ENCODE data around the gene PCSK4.
"Not testable (repeated sequence)": the region's sequence is repeated elsewhere in the genome, so short reads cannot be mapped to it uniquely, and the experiment has no call there.

PCSK4 gene

GRCh38 chr19:1503925-1504773, 14.0 kb upstream of the PCSK4 start:
- Histone ChIP-seq H3K9ac (ENCODE audit: low read length in 2 of 2) (no peak overlapping the region), H3K4me3 (ENCODE audit: low read length in 2 of 2) (no peak overlapping the region), H3K27me3 (ENCODE audit: control insufficient read depth in 1 of 2, insufficient read depth in 2 of 2, low read length in 2 of 2) (peaks cover 27 to 28% of the 10 kb centered on the region in 2 donors), H3K9me3 (ENCODE audit: control insufficient read depth in 2 of 2, low read length in 2 of 2) (peaks cover 0 to 5% of the 10 kb centered on the region in 2 donors), H3K27ac (ENCODE audit: low read length) (no peak overlapping the region), H3K36me3 (ENCODE audit: control insufficient read depth in 2 of 2, insufficient read depth in 2 of 2, low read length in 2 of 2) (no peaks in the 10 kb centered on the region), H3K4me1 (ENCODE audit: control insufficient read depth, insufficient read depth, low read length) (peaks cover 21% of the 10 kb centered on the region)

- H3K27ac ChIP-seq (ENCODE audit: low read length), result no peak overlapping the region
- peaks cover 21% of the 10 kb centered on the region for H3K4me1 ChIP-seq (ENCODE audit: control insufficient read depth, insufficient read depth, low read length)
- H3K36me3 ChIP-seq (ENCODE audit: control insufficient read depth in 2 of 2, insufficient read depth in 2 of 2, low read length in 2 of 2), result no peaks in the 10 kb centered on the region
- H3K27me3 ChIP-seq (ENCODE audit: control insufficient read depth in 1 of 2, insufficient read depth in 2 of 2, low read length in 2 of 2), result peaks cover 27 to 28% of the 10 kb centered on the region in 2 donors
- no peak overlapping the region for H3K9ac ChIP-seq (ENCODE audit: low read length in 2 of 2)
- no peaks in the 10 kb centered on the region for H3K9me3 ChIP-seq (ENCODE audit: control insufficient read depth in 2 of 2, low read length in 2 of 2)
- no peak overlapping the region for H3K4me3 ChIP-seq (ENCODE audit: low read length in 2 of 2)
Observed at GRCh38 chr19:1503089-1503924, 13.2 kb upstream of the PCSK4 start.

GRCh38 chr19:1502433-1503088, 12.4 kb upstream of the PCSK4 start:
- Histone ChIP-seq H3K9ac (ENCODE audit: low read length in 2 of 2) (no peak overlapping the region), H3K27me3 (ENCODE audit: control insufficient read depth in 1 of 2, insufficient read depth in 2 of 2, low read length in 2 of 2) (peaks cover 29 to 31% of the 10 kb centered on the region in 2 donors), H3K4me3 (ENCODE audit: low read length in 2 of 2) (no peak overlapping the region), H3K27ac (ENCODE audit: low read length) (no peak overlapping the region), H3K9me3 (ENCODE audit: control insufficient read depth in 2 of 2, low read length in 2 of 2) (no peaks in the 10 kb centered on the region), H3K36me3 (ENCODE audit: control insufficient read depth in 2 of 2, insufficient read depth in 2 of 2, low read length in 2 of 2) (no peaks in the 10 kb centered on the region), H3K4me1 (ENCODE audit: control insufficient read depth, insufficient read depth, low read length) (peaks cover 16% of the 10 kb centered on the region)

GRCh38 chr19:1501200-1501595, 11.0 kb upstream of the PCSK4 start:
- Histone ChIP-seq H3K27me3 (ENCODE audit: control insufficient read depth in 1 of 2, insufficient read depth in 2 of 2, low read length in 2 of 2) (peaks cover 27 to 31% of the 10 kb centered on the region in 2 donors), H3K27ac (ENCODE audit: low read length) (no peak overlapping the region)

GRCh38 chr19:1499231-1499630, 9.1 kb upstream of the PCSK4 start:
- peaks cover 11% of the 10 kb centered on the region for H3K4me1 ChIP-seq (ENCODE audit: control insufficient read depth, insufficient read depth, low read length)
- not testable (repeated sequence) for H3K27ac ChIP-seq (ENCODE audit: low read length); H3K9me3 ChIP-seq (ENCODE audit: control insufficient read depth in 2 of 2, low read length in 2 of 2); H3K4me3 ChIP-seq (ENCODE audit: low read length in 2 of 2); H3K9ac ChIP-seq (ENCODE audit: low read length in 2 of 2); H3K36me3 ChIP-seq (ENCODE audit: control insufficient read depth in 2 of 2, insufficient read depth in 2 of 2, low read length in 2 of 2)
- H3K27me3 ChIP-seq (ENCODE audit: control insufficient read depth in 1 of 2, insufficient read depth in 2 of 2, low read length in 2 of 2), result peaks cover 23 to 26% of the 10 kb centered on the region in 2 donors

More at GRCh38 chr19:1501200-1501595, 11.0 kb upstream of the PCSK4 start:
- Histone ChIP-seq H3K4me3 (ENCODE audit: low read length in 2 of 2) (no peak overlapping the region), H3K36me3 (ENCODE audit: control insufficient read depth in 2 of 2, insufficient read depth in 2 of 2, low read length in 2 of 2) (no peaks in the 10 kb centered on the region), H3K9me3 (ENCODE audit: control insufficient read depth in 2 of 2, low read length in 2 of 2) (no peaks in the 10 kb centered on the region), H3K9ac (ENCODE audit: low read length in 2 of 2) (no peak overlapping the region), H3K4me1 (ENCODE audit: control insufficient read depth, insufficient read depth, low read length) (peaks cover 11% of the 10 kb centered on the region)

- no peak overlapping the region for H3K4me3 ChIP-seq (ENCODE audit: low read length in 2 of 2)
- no peaks in the 10 kb centered on the region for H3K9me3 ChIP-seq (ENCODE audit: control insufficient read depth in 2 of 2, low read length in 2 of 2)
- no peaks in the 10 kb centered on the region for H3K4me1 ChIP-seq (ENCODE audit: control insufficient read depth, insufficient read depth, low read length)
- H3K9ac ChIP-seq (ENCODE audit: low read length in 2 of 2), result no peak overlapping the region
- H3K36me3 ChIP-seq (ENCODE audit: control insufficient read depth in 2 of 2, insufficient read depth in 2 of 2, low read length in 2 of 2), result no peaks in the 10 kb centered on the region
- H3K27ac ChIP-seq (ENCODE audit: low read length), result no peak overlapping the region
- peaks cover 13 to 14% of the 10 kb centered on the region in 2 donors for H3K27me3 ChIP-seq (ENCODE audit: control insufficient read depth in 1 of 2, insufficient read depth in 2 of 2, low read length in 2 of 2)
Observed at GRCh38 chr19:1497578-1498235, 7.6 kb upstream of the PCSK4 start.

GRCh38 chr19:1496714-1497577, 6.8 kb upstream of the PCSK4 start:
- Histone ChIP-seq H3K27me3 (ENCODE audit: control insufficient read depth in 1 of 2, insufficient read depth in 2 of 2, low read length in 2 of 2) (peaks cover 18% of the 10 kb centered on the region in 2 donors), H3K9me3 (ENCODE audit: control insufficient read depth in 2 of 2, low read length in 2 of 2) (no peaks in the 10 kb centered on the region), H3K27ac (ENCODE audit: low read length) (no peak overlapping the region), H3K9ac (ENCODE audit: low read length in 2 of 2) (no peak overlapping the region), H3K4me1 (ENCODE audit: control insufficient read depth, insufficient read depth, low read length) (no peaks in the 10 kb centered on the region), H3K4me3 (ENCODE audit: low read length in 2 of 2) (no peak overlapping the region), H3K36me3 (ENCODE audit: control insufficient read depth in 2 of 2, insufficient read depth in 2 of 2, low read length in 2 of 2) (no peaks in the 10 kb centered on the region)

- Histone ChIP-seq H3K4me3 (ENCODE audit: low read length in 2 of 2) (no peak overlapping the region), H3K27me3 (ENCODE audit: control insufficient read depth in 1 of 2, insufficient read depth in 2 of 2, low read length in 2 of 2) (peaks cover 19 to 23% of the 10 kb centered on the region in 2 donors), H3K27ac (ENCODE audit: low read length) (no peak overlapping the region), H3K9ac (ENCODE audit: low read length in 2 of 2) (no peak overlapping the region), H3K36me3 (ENCODE audit: control insufficient read depth in 2 of 2, insufficient read depth in 2 of 2, low read length in 2 of 2) (no peaks in the 10 kb centered on the region), H3K9me3 (ENCODE audit: control insufficient read depth in 2 of 2, low read length in 2 of 2) (no peaks in the 10 kb centered on the region), H3K4me1 (ENCODE audit: control insufficient read depth, insufficient read depth, low read length) (peaks cover 8% of the 10 kb centered on the region)
Observed at GRCh38 chr19:1495799-1496713, 5.9 kb upstream of the PCSK4 start.
